Cerebellar cortex (tissue), 1 donor: ENCODE data around the gene FAH.
"Not testable (repeated sequence)": the region's sequence is repeated elsewhere in the genome, so short reads cannot be mapped to it uniquely, and the experiment has no call there.

Source experiments
- DNase-seq: peaks from one replicate; pipeline ENCODE4 v3.0.0-alpha.2; 2015; ENCODE audit warnings: low spot score

Gene FAH

GRCh38 chr15:80152896-80153876 lies at the start of gene FAH:
TSS of gene FAH (plus strand) at chr15:80152999. CDS start at chr15:80153055, 56 bp downstream.
- peak; percentile 53 for DNase-seq

- DNase-seq, result no peak
Measured at GRCh38 chr15:80105193-80105592, 47.6 kb upstream of the FAH start.

GRCh38 chr15:80105595-80105994 lies 47.2 kb upstream of the FAH start:
- DNase-seq, result no peak

GRCh38 chr15:80106051-80106450 lies 46.7 kb upstream of the FAH start:
- no peak for DNase-seq

GRCh38 chr15:80107204-80107603 lies 45.6 kb upstream of the FAH start:
- DNase-seq, result no peak

- no peak for DNase-seq
Measured at GRCh38 chr15:80107774-80108173, 45.0 kb upstream of the FAH start.

GRCh38 chr15:80109388-80109787 lies 43.4 kb upstream of the FAH start:
- DNase-seq, result no peak

- DNase-seq, result no peak
Measured at GRCh38 chr15:80110920-80111319, 41.9 kb upstream of the FAH start.

GRCh38 chr15:80114114-80114513 lies 38.7 kb upstream of the FAH start:
- no peak for DNase-seq

- DNase-seq, result no peak
Measured at GRCh38 chr15:80115021-80115420, 37.8 kb upstream of the FAH start.

GRCh38 chr15:80118956-80119355 lies 33.8 kb upstream of the FAH start:
- DNase-seq, result peak; percentile 69

GRCh38 chr15:80120636-80121035 lies 32.2 kb upstream of the FAH start:
- DNase-seq, result no peak

- peak; percentile 37 for DNase-seq
Measured at GRCh38 chr15:80121546-80121945, 31.3 kb upstream of the FAH start.

GRCh38 chr15:80123034-80123433 lies 29.8 kb upstream of the FAH start:
- no peak for DNase-seq

- DNase-seq, result not testable (repeated sequence)
Measured at GRCh38 chr15:80127253-80127652, 25.5 kb upstream of the FAH start.

- DNase-seq, result no peak
Measured at GRCh38 chr15:80127911-80128310, 24.9 kb upstream of the FAH start.

- no peak for DNase-seq
Measured at GRCh38 chr15:80132382-80132781, 20.4 kb upstream of the FAH start.

- DNase-seq, result no peak
Measured at GRCh38 chr15:80136854-80137253, 15.9 kb upstream of the FAH start.

GRCh38 chr15:80138961-80139360 lies 13.8 kb upstream of the FAH start:
- DNase-seq, result no peak

GRCh38 chr15:80140909-80141308 lies 11.9 kb upstream of the FAH start:
- DNase-seq, result no peak

GRCh38 chr15:80141916-80142598 lies 10.7 kb upstream of the FAH start:
- DNase-seq, result no peak

- DNase-seq, result no peak
Measured at GRCh38 chr15:80142646-80143045, 10.2 kb upstream of the FAH start.

- no peak for DNase-seq
Measured at GRCh38 chr15:80151148-80151547, 1.7 kb upstream of the FAH start.
